ENCODE measurements around the gene HSPB7.
A peak's percentile ranks its signal among the peaks of the same experiment; 100 is the strongest.
"Not testable (repeated sequence)": the region's sequence is repeated elsewhere in the genome, so short reads cannot be mapped to it uniquely, and the experiment has no call there.

Gene HSPB7

DNA sequence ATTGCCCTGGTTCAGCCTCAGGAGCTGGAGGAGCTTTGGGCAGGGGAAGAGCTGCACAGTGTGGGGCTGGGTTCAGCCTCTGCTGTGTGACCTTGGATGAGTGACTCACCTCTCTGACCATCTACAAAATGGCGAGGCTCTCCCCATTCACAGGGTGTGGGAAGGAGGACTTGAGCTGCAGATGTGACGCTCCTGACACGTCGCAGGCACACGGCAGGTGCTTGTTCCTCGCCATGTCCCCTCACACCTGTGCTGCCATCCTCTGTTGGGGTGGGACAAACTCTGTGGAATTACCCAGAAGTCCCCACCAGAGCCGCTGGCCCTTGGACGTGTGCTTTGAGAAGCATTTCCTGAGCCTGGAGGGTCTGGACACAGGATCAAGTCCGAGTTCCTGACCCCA, 3.0 kb upstream of the HSPB7 start:
- DNase-seq: not testable (repeated sequence)

DNA sequence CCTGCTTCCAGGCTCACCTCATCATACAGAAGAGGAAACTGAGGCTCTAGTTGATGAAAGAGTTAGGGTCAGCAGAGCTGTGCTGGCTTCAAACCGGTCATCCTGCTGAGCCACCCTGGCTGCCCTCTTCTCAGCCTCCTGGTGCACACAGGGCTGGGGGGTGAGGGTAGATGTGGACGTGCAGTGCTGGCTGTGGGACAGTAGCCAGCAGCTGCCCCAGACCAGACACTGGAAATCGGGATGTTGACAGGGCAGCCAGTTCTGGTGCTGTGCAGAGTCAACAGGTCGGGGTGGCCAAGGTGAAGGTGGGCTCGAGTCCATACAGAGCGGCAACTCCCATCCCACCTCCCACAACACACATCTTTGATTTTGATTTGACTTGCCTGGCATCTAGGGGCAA, 2.5 kb upstream of the HSPB7 start:
- no peak for DNase-seq

DNA sequence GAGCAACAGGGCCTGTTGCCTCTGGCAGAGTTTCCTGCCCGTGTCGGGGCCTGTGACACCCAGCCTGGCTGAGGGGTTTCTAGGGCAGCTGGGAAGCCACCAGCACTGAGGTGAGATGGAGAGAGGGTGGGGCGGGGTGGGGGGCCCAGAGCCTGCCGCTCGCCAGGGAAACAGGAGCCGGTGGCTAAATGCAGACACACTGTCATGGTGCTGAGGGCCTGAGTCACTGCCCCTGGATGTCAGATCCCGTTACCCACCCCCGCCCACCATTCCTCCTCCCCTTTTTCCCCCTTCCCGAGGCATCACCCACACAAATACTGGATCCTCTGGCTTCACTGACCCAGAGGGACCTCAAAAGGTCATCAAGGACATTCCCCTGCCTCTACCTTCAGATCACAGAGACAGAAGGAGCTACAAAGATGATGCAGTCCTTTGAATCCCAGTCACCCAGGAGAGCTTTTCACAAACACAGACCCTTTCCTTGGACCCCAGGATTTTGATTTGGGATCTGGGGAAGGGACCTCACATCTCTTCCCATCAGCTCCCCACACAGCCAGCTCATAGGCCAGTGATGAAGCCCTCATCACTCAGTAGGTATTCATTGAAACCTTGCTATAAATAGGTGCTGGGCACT, 1.9 kb upstream of the HSPB7 start:
- DNase-seq: no peak

- no peak for DNase-seq
These were observed 1.2 kb upstream of the HSPB7 start for GRCh38 chr1:16018749-16019643.

- DNase-seq: no peak
These were observed 465 bp upstream of the HSPB7 start for GRCh38 chr1:16018308-16018707.

DNA sequence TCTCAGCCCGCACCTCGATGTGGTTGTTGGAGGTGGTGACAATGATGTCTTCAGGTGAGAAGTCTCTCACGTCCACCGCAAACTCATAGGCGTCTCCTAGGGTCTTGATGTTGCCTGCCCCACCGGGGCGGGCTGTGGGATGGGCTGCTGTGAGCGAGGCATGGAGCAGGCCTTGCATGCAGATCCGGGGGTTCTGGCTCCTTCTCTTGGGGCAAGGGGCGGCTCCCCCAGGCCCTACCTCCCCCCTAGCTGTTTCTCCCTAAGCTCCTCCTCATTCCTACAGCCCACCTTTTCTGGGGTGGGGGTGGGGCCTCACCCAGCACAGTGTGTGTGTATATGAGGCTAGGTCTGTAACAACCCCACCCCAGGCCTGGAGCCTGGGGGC, 775 bp downstream of the HSPB7 start:
- DNase-seq: no peak

DNA sequence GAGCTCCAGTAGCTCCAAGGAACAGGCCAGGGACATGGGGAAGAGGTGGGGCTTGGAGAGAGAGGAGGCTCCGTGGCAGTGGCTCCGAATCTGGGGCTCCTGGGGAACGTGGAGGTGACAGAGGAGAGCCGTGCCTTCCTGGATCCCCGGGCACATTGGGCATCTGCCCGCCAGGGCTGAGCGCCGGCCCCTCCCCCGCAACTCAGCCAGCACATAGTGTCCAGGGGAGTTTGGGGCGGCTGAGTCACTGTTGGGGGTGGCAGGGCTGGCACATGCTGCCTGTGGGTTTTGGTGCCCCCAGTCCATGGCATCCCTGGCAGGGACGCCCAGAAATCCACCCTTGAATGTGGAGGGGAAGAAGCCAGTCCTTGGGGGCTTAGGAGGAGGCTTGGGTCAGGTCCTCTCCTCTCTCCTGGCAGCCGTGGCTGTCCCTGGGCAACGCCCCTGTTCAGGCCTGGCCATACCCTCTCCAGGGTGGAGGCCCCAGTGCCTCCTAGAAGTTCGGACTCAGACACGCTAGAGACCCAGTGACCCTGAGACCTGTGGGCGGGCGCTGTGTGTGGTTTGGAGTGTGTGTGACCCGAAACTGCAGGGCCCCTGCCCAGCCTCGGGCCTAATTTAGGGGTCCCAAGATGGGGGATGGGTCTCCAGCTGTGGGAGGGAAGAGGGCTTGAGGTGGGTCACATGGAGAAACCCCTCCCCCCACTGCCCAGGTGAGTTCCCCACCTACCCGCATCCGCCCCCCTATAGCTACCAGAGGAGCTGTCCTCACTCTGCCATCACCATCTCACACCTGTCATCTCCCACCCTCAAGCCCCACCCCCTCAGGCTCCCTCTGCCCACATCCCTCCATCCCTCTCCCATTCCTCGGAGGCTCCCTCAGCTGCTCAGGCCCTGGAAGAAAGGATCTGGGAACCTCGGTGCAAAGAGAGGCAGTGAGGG, 1.6 kb downstream of the HSPB7 start:
- DNase-seq: no peak

DNA sequence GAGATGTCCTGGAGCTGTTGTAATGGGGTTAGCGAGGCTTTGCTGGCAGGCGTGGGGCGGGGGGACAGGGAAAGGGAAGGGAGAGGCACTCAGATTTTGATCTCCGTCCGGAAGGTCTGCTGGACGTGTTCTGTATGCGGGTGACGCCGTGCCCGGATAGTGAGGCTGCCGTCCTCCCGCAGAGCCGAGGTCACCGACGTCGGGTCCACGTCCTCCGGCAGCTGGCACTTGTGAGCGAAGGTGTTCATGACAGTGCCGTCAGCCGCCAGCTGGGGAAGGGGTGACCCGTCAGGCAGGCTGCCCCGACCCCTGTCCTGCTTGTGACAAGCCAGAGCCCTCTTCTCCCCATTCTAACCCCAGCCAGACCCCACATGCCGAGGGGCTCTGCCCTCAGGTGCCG, 2.4 kb downstream of the HSPB7 start:
- DNase-seq: no peak

GRCh38 chr1:16014509-16015482, 3.0 kb downstream of the HSPB7 start:
- DNase-seq: no peak

DNA sequence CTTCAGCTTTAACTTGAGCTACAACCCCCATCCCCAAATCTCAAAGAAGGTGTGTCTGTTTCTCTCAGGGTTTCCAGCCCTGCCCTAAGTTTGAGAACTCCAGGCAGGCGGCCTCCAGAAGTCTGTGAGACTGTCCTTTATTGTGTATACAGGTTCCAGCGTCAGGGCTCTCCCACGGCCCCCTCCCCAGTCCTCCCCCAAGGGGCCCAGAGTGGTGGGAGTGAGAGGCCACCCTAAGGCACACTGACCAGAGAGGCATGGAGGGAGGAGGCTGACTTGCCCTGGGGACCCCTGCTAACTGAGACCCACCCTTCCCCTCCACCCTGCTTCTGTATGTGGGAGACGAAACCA, 4.0 kb downstream of the HSPB7 start:
- DNase-seq: no peak

DNA sequence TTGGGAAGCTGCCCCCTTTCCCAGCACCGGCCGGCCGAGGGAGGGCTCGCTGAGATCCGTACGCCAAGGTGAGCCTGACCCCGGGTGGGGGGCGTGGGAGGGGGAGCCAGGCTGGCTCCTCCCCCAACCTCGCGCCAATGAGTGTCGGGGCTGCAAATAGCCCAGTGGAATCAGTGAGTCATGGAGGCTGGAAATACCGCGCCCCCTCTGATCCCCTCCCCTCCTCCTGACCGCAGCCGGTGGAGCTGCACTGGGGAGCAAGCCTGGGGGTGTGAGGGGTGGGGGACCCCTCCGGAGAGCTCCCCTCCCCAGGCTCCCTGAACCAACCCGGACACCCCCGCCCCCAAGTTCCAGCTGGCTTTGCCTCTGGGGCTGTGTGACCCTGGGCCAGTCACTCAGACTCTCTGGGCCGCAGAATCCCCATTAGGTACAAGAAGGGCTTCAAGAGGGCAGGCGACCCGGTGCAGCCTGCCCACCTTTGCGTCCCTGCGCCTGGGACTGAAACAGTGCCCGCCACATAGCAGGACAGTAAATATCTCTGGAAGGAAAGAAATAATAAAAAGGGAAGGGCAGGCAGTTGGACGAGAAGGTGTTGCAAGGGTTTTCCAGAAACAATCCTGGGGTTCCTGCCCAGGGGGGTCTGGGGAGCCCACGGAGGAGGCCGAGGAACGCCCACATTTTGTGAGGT, 4.5 kb downstream of the HSPB7 start:
- peak in 2 of 6 experiments; percentile 11 to 25 for DNase-seq

- peak in 4 of 6 experiments; percentile 21 to 40 (median 29) for DNase-seq
These were observed 5.1 kb downstream of the HSPB7 start for GRCh38 chr1:16012590-16013219.

DNA sequence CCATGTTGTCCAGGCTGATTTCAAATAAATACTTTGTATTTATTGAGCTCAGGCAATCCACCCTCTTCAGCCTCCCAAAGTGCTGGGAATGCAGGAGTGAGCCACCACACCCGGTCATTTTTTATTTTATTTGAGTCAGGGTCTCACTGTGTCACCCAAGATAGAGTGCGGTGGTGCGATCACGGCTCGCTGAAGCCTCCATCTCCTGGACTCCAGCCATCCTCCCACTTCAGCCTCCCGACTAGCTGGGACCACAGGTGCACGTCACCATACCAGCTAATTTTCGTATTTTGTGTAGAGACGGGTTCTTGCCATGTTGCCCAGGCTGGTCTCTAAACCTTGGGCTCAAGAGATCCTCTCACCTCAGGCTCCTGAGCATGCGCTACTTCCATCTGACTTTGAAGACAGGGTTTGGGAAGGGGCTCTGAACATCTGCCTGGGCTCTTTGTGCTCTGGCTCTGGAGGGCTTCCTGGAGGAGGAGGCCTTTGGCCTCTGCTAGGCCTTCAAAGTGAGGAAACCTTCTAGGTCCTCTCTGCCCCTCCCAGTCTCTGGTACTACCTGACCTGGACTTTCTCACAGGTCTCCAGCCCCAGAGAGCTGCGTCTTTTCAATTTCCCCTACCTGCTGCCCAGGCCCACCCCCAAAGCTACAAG, 5.8 kb downstream of the HSPB7 start:
- DNase-seq: no peak

GRCh38 chr1:16010837-16011236, 7.0 kb downstream of the HSPB7 start:
- no peak for DNase-seq

GRCh38 chr1:16009678-16010077, 8.2 kb downstream of the HSPB7 start:
- no peak for DNase-seq

DNA sequence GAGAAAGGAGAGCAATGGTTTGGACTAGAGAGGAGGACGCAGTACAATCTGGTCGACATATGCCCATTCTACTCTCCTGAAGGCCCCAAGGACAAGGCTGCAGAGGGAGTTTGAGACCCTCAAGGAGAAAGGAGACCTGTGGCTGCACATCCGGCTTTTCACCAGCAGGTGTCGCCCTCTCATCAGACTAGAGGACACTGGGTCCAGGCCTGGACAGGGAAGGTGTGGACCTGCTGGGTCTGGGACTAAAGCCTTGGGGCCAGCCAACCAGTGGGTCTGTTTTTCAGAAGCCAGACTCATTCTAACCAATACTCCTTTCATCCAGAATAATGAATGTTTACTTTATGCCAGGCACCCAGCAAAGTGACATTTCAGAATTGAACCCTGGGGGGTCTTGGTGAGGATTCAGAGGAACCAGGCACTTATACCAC, 8.8 kb downstream of the HSPB7 start:
- DNase-seq: peak; percentile 10 to 75 (median 60)

- no peak for DNase-seq
These were observed 10.0 kb downstream of the HSPB7 start for GRCh38 chr1:16007671-16008341.

GRCh38 chr1:16006552-16007485, 11.0 kb downstream of the HSPB7 start:
- DNase-seq: no peak

- DNase-seq: no peak
These were observed 11.8 kb downstream of the HSPB7 start for GRCh38 chr1:16006010-16006409.
